GM06990 (cell line): ENCODE data around the gene TGIF1.

ENCODE experiments used
- DNase-seq: peaks from one replicate; pipeline ENCODE4 v3.0.0-alpha.2; 2011; ENCODE audit not compliant: insufficient read length; ENCODE audit errors: extremely low read depth
- H3K27me3 ChIP-seq: replicated peaks from 2 replicates; pipeline ENCODE4 v1.6.0; 2011; ENCODE audit warnings: low read length; ENCODE audit not compliant: control insufficient read depth, insufficient read depth
- H3K36me3 ChIP-seq: 2 replicates; pipeline ENCODE4 v1.5.1; 2011; ENCODE audit warnings: low read length; ENCODE audit not compliant: control insufficient read depth, insufficient read depth
- H3K4me3 ChIP-seq: replicated peaks from 2 replicates; pipeline ENCODE4 v1.5.1; 2011; ENCODE audit warnings: low read depth, mild to moderate bottlenecking, control low read depth, low read length
- CTCF ChIP-seq: IDR thresholded peaks from 2 replicates; pipeline ENCODE4 v1.5.1; 2011; ENCODE audit warnings: low read length, control low read depth, mild to moderate bottlenecking, inconsistent platforms; ENCODE audit not compliant: insufficient read depth, poor library complexity, severe bottlenecking

The TGIF1 gene

GRCh38 chr18:3451989-3452749, 2.2 kb downstream of the TGIF1 start:
- no peak for DNase-seq

GRCh38 chr18:3452750-3453539, 3.0 kb downstream of the TGIF1 start:
- Histone ChIP-seq H3K4me3 (no peak overlapping the region), H3K36me3 (no peaks in the 10 kb centered on the region), H3K27me3 (no peaks in the 10 kb centered on the region; the same call in 1 of the 2 replicates)
- no peak for DNase-seq
- TF ChIP-seq CTCF, result no peak

More at GRCh38 chr18:3451989-3452749, 2.2 kb downstream of the TGIF1 start:
- H3K4me3 ChIP-seq, result peak overlapping the region; percentile 50
- no peaks in the 10 kb centered on the region for H3K36me3 ChIP-seq
- no peak for TF ChIP-seq CTCF
- no peaks in the 10 kb centered on the region; the same call in 1 of the 2 replicates for H3K27me3 ChIP-seq

GRCh38 chr18:3453540-3454364, 3.8 kb downstream of the TGIF1 start:
- Histone ChIP-seq H3K27me3 (no peaks in the 10 kb centered on the region; the same call in 1 of the 2 replicates), H3K36me3 (no peaks in the 10 kb centered on the region), H3K4me3 (no peak overlapping the region)
- no peak for TF ChIP-seq CTCF
- no peak for DNase-seq

GRCh38 chr18:3454365-3455089, 4.6 kb downstream of the TGIF1 start:
- H3K27me3 ChIP-seq, result no peaks in the 10 kb centered on the region; the same call in 1 of the 2 replicates
- no peak overlapping the region; the same call in 1 of the 2 replicates for H3K4me3 ChIP-seq
- H3K36me3 ChIP-seq, result no peaks in the 10 kb centered on the region
- DNase-seq, result no peak
- peak; percentile 64 for TF ChIP-seq CTCF

GRCh38 chr18:3455090-3455635, 5.2 kb downstream of the TGIF1 start:
- no peaks in the 10 kb centered on the region; the same call in 1 of the 2 replicates for H3K27me3 ChIP-seq
- H3K36me3 ChIP-seq, result no peaks in the 10 kb centered on the region
- no peak overlapping the region for H3K4me3 ChIP-seq
- no peak for TF ChIP-seq CTCF
- DNase-seq, result no peak
